ENCODE data around the gene ARR3. TPM values are rescaled to one million over a fixed set of nuclear protein-coding genes. Genes with fewer than 3 reads are reported as not detected.
A peak's percentile ranks its signal among the peaks of the same experiment; 100 is the strongest.
"Not testable (repeated sequence)": the region's sequence is repeated elsewhere in the genome, so short reads cannot be mapped to it uniquely, and the experiment has no call there.

ARR3 gene
- total RNA-seq (2014; rRNA removed; shearing (Covaris generic); ENCODE audit: low replicate concordance), result not detected in 2 replicates

DNA sequence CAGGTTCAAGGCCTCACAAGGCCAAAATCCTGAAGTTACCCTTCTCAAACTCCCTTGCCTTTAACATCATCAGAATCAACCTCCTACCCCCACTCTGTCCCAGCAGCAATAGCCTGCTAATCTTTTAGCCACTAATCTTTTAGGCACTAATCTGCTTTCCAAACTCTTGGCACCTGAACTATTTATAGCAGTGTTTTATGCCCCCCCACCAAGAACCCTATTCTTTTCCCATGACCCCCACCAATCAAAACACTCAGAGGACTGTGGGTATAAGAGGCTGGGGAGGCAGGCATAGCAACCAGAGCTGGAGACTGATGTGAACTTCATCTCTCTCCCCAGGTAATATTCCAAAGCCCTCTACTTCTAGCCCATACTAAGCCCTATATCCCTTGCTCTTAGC lies at the start of gene ARR3:
Gene ARR3 (plus strand): TSS at position 301 of the 400 bp plus-strand sequence. CDS start 1,052 bp downstream, outside the sequence.
- in situ Hi-C loops (cut with HindIII; ENCODE audit: low pct_unique_long_range_greater_than_20kb, low sequenced_read_pairs), result no loop called here
- DNase-seq (ENCODE audit: low read depth), result no peak

DNA sequence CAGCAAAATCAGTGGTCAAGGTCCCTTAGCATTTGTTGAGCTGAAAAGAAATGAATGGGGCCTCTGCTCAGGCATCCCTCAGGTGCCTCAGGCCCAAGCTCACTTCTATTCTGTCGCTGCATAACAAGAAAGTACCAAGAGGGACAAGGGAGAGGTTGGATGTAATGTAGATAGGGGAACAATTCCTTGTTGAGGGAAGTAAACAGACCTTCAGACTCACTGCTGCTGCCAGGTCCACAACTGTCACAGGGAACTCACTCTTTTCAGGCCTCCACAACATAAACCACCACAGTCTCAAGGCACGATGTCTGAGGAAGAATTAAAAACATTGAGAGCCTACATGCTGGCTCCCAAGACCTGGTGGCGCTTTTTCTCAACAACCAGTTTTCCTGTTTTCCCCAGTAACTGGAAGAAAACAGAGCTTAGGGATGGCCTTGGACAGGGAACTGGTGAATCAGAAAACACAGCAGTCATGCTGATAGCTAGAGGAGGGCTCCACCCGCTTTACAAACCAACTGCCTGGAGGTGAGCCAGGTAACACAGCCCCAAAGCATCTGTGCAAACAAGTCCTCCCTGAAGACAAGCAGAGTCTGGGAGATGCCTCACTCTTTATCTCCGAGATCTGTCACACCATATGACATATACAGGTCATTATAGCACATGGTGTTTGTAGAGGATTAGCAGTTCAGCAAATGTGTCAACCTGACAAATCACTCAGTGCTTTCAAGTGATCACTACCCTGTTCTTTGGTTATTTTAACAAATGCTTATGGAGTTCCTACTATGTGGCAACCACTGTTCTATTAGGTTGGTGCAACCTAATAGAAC lies 48.0 kb upstream of the ARR3 start:
- in situ Hi-C loops (cut with HindIII; ENCODE audit: low pct_unique_long_range_greater_than_20kb, low sequenced_read_pairs), result no loop called here
- peak; percentile 76 for DNase-seq (ENCODE audit: low read depth)

DNA sequence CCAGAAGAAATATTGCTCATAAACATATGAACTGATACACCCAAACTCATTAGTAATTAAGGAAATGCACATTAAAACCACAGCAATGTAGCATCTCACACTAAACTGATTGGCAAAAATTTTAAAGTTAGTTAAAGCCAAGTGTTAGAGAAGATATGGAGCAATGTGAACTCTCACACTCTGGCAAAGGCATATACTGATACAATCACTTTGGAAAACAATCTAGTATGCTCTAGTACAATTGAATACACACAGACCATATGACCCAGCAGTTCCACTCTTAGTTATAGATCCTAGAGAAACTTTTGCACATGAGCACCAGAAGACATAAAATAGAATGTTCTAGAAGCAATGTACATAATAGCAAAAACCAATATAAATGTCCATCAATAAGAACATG lies 42.1 kb upstream of the ARR3 start:
- in situ Hi-C loops (cut with HindIII; ENCODE audit: low pct_unique_long_range_greater_than_20kb, low sequenced_read_pairs), result no loop called here
- no peak for DNase-seq (ENCODE audit: low read depth)

DNA sequence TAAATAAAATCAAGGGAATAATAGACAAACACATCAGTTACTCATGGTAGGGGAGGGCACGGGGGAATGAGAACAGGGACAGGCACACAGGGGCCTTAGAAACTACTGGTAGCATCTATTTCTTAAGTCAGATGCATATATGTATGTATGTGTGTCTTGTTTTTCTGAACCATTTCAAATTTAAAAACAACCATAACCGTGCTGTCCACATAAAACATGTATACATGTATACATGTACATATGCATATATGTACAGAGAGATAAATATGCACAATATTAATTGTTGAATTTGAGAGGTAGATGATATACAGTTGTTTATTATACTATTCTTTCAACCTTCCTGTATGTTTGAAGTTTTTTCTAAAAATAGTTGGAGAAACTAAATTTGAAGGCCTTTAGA lies 41.4 kb upstream of the ARR3 start:
- in situ Hi-C loops (cut with HindIII; ENCODE audit: low pct_unique_long_range_greater_than_20kb, low sequenced_read_pairs), result no loop called here
- DNase-seq (ENCODE audit: low read depth), result no peak

DNA sequence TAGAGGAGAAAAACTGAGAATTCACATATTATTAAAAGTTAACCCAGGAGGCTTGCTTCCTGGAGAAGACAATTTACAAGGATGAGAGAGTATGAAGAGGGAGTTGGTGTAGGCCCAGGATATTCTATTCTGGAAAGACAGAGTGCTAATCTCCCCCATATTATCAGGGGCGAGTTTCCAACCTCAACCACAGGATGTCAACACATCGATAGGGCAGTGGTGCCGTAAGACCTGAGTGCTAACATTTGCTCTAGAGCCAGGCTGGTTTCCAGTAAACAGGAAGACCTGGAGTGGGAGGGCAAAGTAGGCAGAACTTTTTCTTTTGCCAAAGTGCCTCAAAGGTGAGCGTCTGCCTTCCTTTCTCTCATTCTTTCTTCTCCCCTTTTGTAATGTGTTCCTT lies 36.5 kb upstream of the ARR3 start:
- DNase-seq (ENCODE audit: low read depth), result no peak
- in situ Hi-C loops (cut with HindIII; ENCODE audit: low pct_unique_long_range_greater_than_20kb, low sequenced_read_pairs), result no loop called here

DNA sequence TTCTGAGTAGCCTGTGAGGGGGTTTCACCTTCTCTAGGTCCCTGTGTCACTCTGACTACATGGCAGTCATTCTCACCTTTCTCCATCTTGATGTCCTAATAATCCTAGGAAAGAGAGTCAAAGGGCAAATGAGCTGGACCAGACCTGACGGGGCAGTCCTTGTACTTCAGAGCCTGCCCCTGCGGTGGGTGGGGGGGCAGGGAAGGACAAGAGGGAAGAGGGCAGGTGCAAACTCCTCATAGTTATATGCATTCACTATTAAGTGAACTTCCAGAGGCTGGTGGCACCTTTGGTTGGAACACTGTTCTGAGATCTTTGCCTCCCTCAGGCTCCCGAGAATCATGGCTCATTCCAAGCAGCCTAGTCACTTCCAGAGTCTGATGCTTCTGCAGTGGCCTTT lies 33.8 kb upstream of the ARR3 start, which contains the start of gene AWAT1:
Gene AWAT1 (plus strand): TSS at position 301 of the 400 bp plus-strand sequence. CDS start 41 bp downstream, at position 342.
- in situ Hi-C loops (cut with HindIII; ENCODE audit: low pct_unique_long_range_greater_than_20kb, low sequenced_read_pairs), result no loop called here
- DNase-seq (ENCODE audit: low read depth), result no peak

DNA sequence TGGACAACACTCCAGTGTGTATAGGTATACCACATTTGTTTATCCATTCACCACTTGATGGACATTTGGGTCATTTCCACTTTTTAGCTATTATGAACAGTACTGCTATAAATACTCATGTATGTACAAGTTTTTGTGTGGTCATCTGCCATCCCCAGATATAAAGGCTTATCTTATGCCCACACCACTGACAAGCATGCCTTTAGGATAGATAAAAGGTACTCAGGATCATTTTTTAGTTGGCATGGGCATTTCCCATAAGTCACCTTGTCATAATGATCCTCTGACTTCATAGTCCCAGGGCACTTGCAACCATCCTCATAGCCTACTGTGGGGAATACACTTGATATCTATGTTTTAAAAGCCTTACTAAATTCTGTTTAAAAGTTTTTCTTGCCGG lies 27.4 kb upstream of the ARR3 start:
- DNase-seq (ENCODE audit: low read depth), result no peak
- in situ Hi-C loops (cut with HindIII; ENCODE audit: low pct_unique_long_range_greater_than_20kb, low sequenced_read_pairs), result no loop called here

DNA sequence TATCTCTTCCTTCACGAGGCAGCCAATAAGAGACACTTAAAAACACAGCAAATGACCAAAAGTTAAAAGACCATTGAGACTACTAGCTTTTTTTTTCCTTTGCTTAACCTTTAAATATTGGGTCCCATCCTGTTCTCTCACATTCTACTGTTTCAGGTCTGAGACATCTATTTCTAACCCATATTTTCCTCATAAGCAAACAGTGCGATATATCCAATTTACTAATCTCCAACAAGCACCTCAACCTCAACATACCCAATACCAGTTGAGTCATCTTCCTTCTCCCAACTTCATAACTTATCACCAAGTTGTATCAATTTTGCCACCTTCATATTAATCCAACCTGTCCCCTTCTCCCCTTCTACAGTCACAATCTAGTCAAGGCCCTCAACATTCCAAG lies 26.6 kb upstream of the ARR3 start:
- in situ Hi-C loops (cut with HindIII; ENCODE audit: low pct_unique_long_range_greater_than_20kb, low sequenced_read_pairs), result no loop called here
- DNase-seq (ENCODE audit: low read depth), result no peak

DNA sequence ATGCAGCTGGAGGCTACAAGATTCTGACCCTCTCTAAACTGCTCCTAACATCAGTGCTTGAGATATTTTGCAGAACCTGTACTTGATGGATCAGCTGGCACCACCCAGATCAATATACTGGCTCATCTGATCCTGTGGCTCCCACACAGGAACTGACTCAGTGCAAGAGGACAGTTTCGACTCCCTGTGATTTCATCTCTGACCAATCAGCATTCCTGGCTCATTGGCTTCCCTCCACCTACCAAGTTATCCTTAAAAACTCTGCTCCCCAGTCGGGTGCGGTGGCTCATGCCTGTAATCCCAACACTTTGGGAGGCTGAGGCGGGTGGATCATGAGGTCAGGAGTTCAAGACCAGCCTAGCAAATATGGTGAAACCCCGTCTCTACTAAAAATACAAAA lies 24.5 kb upstream of the ARR3 start:
- DNase-seq (ENCODE audit: low read depth); in situ Hi-C loops (cut with HindIII; ENCODE audit: low pct_unique_long_range_greater_than_20kb, low sequenced_read_pairs): not testable (repeated sequence)

DNA sequence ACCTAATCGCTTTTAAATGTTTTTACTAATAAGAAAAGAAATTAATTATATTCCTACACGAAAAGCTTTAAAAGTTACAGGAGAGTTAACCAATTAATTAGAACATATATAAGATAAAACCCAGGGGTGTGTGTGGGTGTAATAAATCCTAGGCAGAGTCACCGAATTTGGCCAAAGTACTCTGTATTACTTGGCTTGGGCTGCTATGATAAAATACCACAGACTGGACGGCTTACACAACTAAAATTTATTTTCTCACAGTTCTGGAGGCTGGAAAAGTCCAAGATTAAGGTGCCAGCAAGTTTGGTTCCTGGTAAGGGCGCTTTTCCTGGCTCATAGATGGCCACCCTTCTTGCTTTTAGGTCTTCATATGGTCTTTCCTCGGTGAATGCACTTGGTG lies 23.3 kb upstream of the ARR3 start:
- DNase-seq (ENCODE audit: low read depth), result no peak
- in situ Hi-C loops (cut with HindIII; ENCODE audit: low pct_unique_long_range_greater_than_20kb, low sequenced_read_pairs), result no loop called here

DNA sequence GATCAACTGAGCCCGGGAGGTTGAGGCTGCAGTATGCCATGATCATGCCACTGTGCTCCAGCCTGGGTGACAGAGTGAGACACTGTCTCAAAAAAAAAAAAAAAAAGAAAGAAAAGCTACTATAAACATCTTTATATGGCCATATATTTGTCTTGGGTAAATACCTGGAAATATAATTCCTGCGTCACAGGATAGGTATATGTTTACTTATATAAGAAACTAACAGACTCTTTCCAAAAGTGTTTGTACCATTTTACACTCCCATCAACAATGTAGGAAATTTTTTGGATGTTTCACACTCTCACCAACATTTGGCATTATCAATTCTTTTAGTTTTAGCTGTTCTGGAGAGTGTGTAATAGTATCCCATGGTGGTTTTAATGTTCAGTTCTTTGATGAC lies 20.9 kb upstream of the ARR3 start:
- in situ Hi-C loops (cut with HindIII; ENCODE audit: low pct_unique_long_range_greater_than_20kb, low sequenced_read_pairs), result no loop called here
- DNase-seq (ENCODE audit: low read depth), result no peak

DNA sequence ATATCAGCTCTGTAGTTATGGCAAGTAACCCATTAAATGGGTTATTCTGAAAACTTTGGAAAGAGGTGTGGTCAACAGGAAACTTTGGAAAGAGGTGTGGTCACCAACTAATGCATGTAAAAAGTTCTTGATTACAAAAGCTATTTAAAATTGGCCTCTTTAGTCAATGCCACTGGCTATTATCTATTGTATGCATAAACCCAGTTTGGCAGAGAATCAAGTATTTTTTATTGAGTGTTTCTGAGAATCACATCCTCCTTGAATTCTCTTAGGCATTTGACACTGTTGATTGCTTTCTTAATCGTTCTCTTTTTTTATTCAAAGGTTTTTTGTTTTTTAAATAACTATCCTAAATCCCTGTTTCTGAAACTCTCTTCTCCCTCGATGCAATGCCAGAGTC lies 15.6 kb upstream of the ARR3 start:
- in situ Hi-C loops (cut with HindIII; ENCODE audit: low pct_unique_long_range_greater_than_20kb, low sequenced_read_pairs), result no loop called here

DNA sequence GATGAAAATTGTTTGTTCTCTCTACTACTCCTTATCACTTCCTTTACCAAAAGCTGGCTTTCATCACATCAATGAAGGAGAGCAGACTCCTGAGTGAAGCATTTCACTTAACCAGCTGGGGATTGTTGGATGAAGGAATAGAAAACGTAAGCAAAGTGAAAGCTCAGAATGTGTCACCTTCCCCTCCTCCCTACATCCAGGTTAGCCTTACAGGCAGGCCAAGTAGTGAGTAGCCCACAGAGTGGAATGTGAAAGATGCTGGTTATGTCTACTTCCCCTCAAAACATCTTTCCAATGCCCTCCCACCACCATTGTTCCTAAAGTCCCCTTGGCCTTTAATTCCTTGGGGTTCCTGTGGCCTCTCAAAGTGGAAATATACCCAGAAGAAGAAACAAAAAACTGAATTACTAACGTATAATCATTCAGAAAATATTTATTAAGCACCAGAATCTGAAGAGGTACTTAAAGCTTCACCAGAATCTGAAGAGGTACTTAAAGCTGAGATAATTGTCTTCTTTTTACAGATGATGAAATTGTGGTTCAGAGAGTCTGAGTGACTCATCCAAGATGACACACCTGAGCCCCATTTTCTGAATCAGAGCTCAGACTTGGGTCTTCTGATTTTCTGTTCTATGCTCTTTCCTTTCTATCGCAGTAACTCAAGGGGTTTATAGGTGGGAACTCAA lies 14.6 kb upstream of the ARR3 start:
- in situ Hi-C loops (cut with HindIII; ENCODE audit: low pct_unique_long_range_greater_than_20kb, low sequenced_read_pairs), result no loop called here
- DNase-seq (ENCODE audit: low read depth), result no peak

More for the DNA sequence above, 15.6 kb upstream of the ARR3 start:
- DNase-seq (ENCODE audit: low read depth), result no peak

DNA sequence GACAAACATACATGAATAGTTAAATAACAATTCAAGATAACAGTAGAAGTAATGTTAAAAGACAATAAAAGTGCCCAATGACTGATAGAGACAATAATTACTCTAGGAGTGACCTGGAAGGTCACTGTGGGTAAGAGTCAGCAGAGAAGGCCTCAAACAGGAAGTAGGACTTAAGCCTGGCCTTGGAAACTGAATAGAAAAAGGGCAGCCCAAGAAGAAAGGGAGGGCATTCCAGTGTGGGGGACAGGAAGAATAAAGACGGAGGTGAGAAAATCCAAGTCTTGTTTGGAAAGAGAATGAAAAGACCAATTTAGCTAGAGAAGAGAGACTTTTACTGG lies 14.1 kb upstream of the ARR3 start:
- in situ Hi-C loops (cut with HindIII; ENCODE audit: low pct_unique_long_range_greater_than_20kb, low sequenced_read_pairs), result no loop called here
- DNase-seq (ENCODE audit: low read depth), result no peak

DNA sequence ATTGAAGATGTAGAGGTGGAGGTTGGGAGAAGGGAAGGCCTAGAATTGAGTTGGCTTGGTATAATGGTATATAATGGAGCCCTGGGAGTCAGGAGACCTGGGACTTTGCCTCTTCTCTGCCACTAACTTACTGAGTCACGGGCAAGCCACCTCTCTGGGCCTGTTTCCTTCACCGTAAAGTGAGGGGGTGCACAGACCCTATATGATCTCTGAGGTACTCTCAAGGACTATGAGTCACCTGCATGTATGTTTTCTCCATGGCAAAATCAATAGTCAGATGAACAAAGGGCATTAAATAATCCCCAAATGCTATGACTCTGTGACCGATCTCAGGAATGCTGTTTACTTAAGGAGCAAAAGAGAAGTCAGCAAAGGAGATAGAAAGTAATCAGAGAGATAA lies 13.2 kb upstream of the ARR3 start:
- DNase-seq (ENCODE audit: low read depth), result no peak
- in situ Hi-C loops (cut with HindIII; ENCODE audit: low pct_unique_long_range_greater_than_20kb, low sequenced_read_pairs), result no loop called here

DNA sequence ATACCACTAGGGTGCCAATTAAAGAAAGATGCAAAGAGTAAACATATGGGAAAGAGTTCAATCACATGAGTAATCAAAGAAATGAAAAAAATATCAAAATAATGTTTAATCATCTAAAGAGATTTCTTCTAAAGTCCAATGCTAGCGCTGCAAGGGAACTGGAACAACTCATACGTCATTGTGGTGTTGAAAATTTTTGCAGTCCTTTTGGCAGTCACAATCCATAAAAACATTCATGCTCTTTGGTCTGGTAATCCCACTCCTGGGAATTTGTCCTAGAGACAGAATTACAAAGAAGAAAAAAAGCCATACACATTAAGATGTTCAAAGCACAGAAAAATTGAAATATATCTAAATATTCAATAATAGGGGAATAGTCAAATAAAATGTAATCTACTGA lies 12.7 kb upstream of the ARR3 start:
- in situ Hi-C loops (cut with HindIII; ENCODE audit: low pct_unique_long_range_greater_than_20kb, low sequenced_read_pairs), result no loop called here

DNA sequence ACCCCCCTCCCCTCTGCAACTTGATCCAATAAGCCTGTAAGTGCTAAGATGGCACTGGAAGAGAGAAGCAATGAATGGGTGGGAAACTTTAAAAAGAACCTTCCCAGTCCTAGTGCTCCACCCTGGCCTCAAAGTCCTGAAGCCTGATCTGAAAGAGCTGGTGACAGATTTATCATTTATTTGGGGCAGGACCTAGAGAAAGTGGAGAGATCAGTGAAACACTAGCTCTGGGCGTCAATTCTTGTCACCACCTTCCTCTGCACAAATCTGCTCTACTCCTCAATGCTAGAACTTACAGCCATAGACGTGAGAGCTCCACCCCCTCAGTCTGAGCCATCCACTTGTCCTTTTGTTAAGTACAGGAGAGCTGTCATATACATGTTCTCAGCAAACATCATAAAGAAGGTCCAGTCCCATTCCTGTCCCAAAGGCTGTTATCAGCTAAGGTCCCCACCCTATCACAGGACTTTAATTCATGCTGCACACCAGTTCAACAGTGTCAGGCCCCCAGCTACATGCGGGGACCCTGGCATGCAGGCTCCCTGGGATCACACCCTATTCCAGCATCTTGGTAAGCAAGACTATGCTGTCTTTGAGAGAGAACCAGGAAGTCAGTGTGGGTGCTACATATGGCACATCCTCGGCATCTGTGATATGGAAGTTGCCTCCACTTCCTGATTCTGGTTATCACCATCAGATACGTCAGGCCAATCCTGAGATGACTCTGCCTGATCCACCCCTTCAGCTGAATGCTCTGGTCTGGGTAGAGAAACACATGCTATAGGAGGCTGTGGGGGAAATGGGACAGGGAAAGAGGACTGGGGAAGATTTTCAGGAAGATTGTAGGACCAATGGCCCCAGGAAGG lies 10.5 kb upstream of the ARR3 start:
- in situ Hi-C loops (cut with HindIII; ENCODE audit: low pct_unique_long_range_greater_than_20kb, low sequenced_read_pairs), result no loop called here

More for the DNA sequence above, 12.7 kb upstream of the ARR3 start:
- DNase-seq (ENCODE audit: low read depth), result no peak

DNA sequence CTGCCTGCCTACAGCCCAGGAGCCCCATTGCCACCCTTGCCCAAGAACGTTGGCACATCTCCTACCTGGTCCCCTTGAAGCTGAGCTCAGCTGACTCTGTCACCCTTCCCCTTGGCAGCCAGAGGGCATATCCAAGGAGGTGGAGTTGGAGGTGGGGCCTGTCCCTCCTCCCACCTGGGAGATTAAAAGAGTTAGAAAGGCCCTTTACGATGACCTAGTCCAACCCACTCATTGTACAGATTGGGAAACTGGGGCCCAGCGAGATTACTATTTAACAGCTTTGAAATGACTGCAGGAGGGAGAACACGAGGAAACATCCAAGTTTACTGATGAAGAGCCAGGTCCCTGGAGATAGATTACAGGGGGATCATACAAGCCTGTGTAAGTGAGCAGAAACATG lies 8.0 kb upstream of the ARR3 start, which contains the start of gene P2RY4:
Gene P2RY4 (minus strand): TSS at position 101 of the 400 bp plus-strand sequence. CDS start 580 bp downstream, outside the sequence.
- no peak for DNase-seq (ENCODE audit: low read depth)
- in situ Hi-C loops (cut with HindIII; ENCODE audit: low pct_unique_long_range_greater_than_20kb, low sequenced_read_pairs), result no loop called here

More for the DNA sequence above, 10.5 kb upstream of the ARR3 start:
- no peak for DNase-seq (ENCODE audit: low read depth)
